Activated naive CD4-positive, alpha-beta T cell treated with anti-CD3 and anti-CD28 coated beads for 36 hours (primary cell): Measurements from ENCODE around the gene MYO9A. TPM values are rescaled to one million over a fixed set of nuclear protein-coding genes. Genes with fewer than 3 reads are reported as not detected.

Source experiments
- CTCF ChIA-PET: fragments of 350-600 bp; sonication (Branson Sonifier 250); formaldehyde crosslinking; loops from one replicate; lab custom pipeline; 2021; ENCODE audit warnings: antibody characterized with exemption; lab: Charles Lee
- DNase-seq: peaks from one replicate; pipeline ENCODE4 v3.0.0-alpha.2; 2020
- H3K27ac Mint-ChIP-seq: one replicate; pipeline ENCODE4 v1.8.0; 2021; ENCODE audit warnings: mild to moderate bottlenecking, mixed read lengths
- H3K27me3 Mint-ChIP-seq: one replicate; pipeline ENCODE4 v1.8.0; 2021; ENCODE audit warnings: low read depth, mixed read lengths
- H3K36me3 Mint-ChIP-seq: one replicate; pipeline ENCODE4 v1.8.0; 2021; ENCODE audit warnings: low read depth, mixed read lengths
- H3K4me1 Mint-ChIP-seq: one replicate; pipeline ENCODE4 v1.8.0; 2021; ENCODE audit warnings: low read depth, mixed read lengths
- H3K4me3 Mint-ChIP-seq: one replicate; pipeline ENCODE4 v1.8.0; 2021; ENCODE audit warnings: mild to moderate bottlenecking, moderate library complexity, mixed read lengths
- H3K9me3 Mint-ChIP-seq: one replicate; pipeline ENCODE4 v1.8.0; 2021; ENCODE audit warnings: mixed read lengths
- intact Hi-C: fragments of 100-400 bp; cut with micrococcal nuclease; formaldehyde crosslinking; loops from one replicate; pipeline ENCODE4 v1.15.1; 2023
- total RNA-seq, 2 experiments: library from RNA; stranded (reverse); gene quantifications; one replicate each; pipeline ENCODE4 v1.2.3, GENCODE V29; 2021

Gene MYO9A
- total RNA-seq, 2 experiments from 2014 or later = 9.5 to 10.0 TPM

GRCh38 chr15:71788646-71789579 is 329.0 kb downstream of the MYO9A start:
- CTCF ChIA-PET = no interaction called here
- H3K27me3 Mint-ChIP-seq = peaks cover 8% of the 10 kb centered on the region
- H3K36me3 Mint-ChIP-seq = no peaks in the 10 kb centered on the region
- H3K4me1 Mint-ChIP-seq = no peaks in the 10 kb centered on the region
- no peak overlapping the region for H3K4me3 Mint-ChIP-seq
- DNase-seq = no peak
- intact Hi-C loops = no loop called here
- H3K9me3 Mint-ChIP-seq = no peaks in the 10 kb centered on the region
- no peak overlapping the region for H3K27ac Mint-ChIP-seq

- no peak for DNase-seq
- Mint-ChIP-seq H3K27me3 (peaks cover 8% of the 10 kb centered on the region), H3K36me3 (no peaks in the 10 kb centered on the region), H3K9me3 (no peaks in the 10 kb centered on the region), H3K27ac (no peak overlapping the region), H3K4me3 (no peak overlapping the region), H3K4me1 (no peaks in the 10 kb centered on the region)
- CTCF ChIA-PET = no interaction called here
- intact Hi-C loops = no loop called here
Measured at GRCh38 chr15:71786673-71787072, 331.3 kb downstream of the MYO9A start.

- CTCF ChIA-PET = no interaction called here
- intact Hi-C loops = no loop called here
- DNase-seq = no peak
- Mint-ChIP-seq H3K27ac (no peak overlapping the region), H3K27me3 (peaks cover 14% of the 10 kb centered on the region), H3K4me1 (no peaks in the 10 kb centered on the region), H3K9me3 (no peaks in the 10 kb centered on the region), H3K4me3 (no peak overlapping the region), H3K36me3 (no peaks in the 10 kb centered on the region)
Measured at GRCh38 chr15:71785996-71786395, 332.0 kb downstream of the MYO9A start.

- intact Hi-C loops = no loop called here
Measured at GRCh38 chr15:71784719-71785118, 333.2 kb downstream of the MYO9A start.

GRCh38 chr15:71782422-71783165 is 335.4 kb downstream of the MYO9A start:
- intact Hi-C loops = no loop called here
- no peaks in the 10 kb centered on the region for H3K4me1 Mint-ChIP-seq
- no peak overlapping the region for H3K4me3 Mint-ChIP-seq
- no peaks in the 10 kb centered on the region for H3K36me3 Mint-ChIP-seq
- no peaks in the 10 kb centered on the region for H3K9me3 Mint-ChIP-seq
- no peak for DNase-seq
- H3K27ac Mint-ChIP-seq = no peak overlapping the region
- peaks cover 14% of the 10 kb centered on the region for H3K27me3 Mint-ChIP-seq
- CTCF ChIA-PET = interaction anchor here (4.0 kb wide), 1 partner anchor 374 kb away, joined by 29 read pairs; no protein-coding TSS in a partner anchor

More at GRCh38 chr15:71784719-71785118, 333.2 kb downstream of the MYO9A start:
- CTCF ChIA-PET = interaction anchor here (0.7 to 1.2 kb wide), 2 partner anchors 328 to 372 kb away, joined by 3 to 7 read pairs; no protein-coding TSS in a partner anchor
- no peaks in the 10 kb centered on the region for H3K4me1 Mint-ChIP-seq
- no peaks in the 10 kb centered on the region for H3K9me3 Mint-ChIP-seq
- no peak overlapping the region for H3K27ac Mint-ChIP-seq
- DNase-seq = peak; percentile 10
- H3K27me3 Mint-ChIP-seq = peaks cover 14% of the 10 kb centered on the region
- H3K36me3 Mint-ChIP-seq = no peaks in the 10 kb centered on the region
- no peak overlapping the region for H3K4me3 Mint-ChIP-seq

- no peaks in the 10 kb centered on the region for H3K36me3 Mint-ChIP-seq
- no peak overlapping the region for H3K4me3 Mint-ChIP-seq
- CTCF ChIA-PET = interaction anchor here (1.3 to 4.0 kb wide), 4 partner anchors 18 to 375 kb away, joined by 3 to 29 read pairs (median 4); no protein-coding TSS in a partner anchor
- no peaks in the 10 kb centered on the region for H3K4me1 Mint-ChIP-seq
- no peak overlapping the region for H3K27ac Mint-ChIP-seq
- intact Hi-C loops = no loop called here
- no peak for DNase-seq
- H3K9me3 Mint-ChIP-seq = no peaks in the 10 kb centered on the region
- H3K27me3 Mint-ChIP-seq = peaks cover 14% of the 10 kb centered on the region
Measured at GRCh38 chr15:71781965-71782265, 336.0 kb downstream of the MYO9A start.

GRCh38 chr15:71781179-71781964 is 336.6 kb downstream of the MYO9A start:
- no peak overlapping the region for H3K4me3 Mint-ChIP-seq
- intact Hi-C loops = no loop called here
- no peak for DNase-seq
- CTCF ChIA-PET = interaction anchor here (0.6 to 4.0 kb wide), 10 partner anchors 9 to 375 kb away, joined by 3 to 29 read pairs (median 4); no protein-coding TSS in a partner anchor
- peaks cover 14% of the 10 kb centered on the region for H3K27me3 Mint-ChIP-seq
- H3K4me1 Mint-ChIP-seq = no peaks in the 10 kb centered on the region
- H3K27ac Mint-ChIP-seq = no peak overlapping the region
- H3K9me3 Mint-ChIP-seq = no peaks in the 10 kb centered on the region
- H3K36me3 Mint-ChIP-seq = no peaks in the 10 kb centered on the region

- Mint-ChIP-seq H3K4me1 (no peaks in the 10 kb centered on the region), H3K36me3 (no peaks in the 10 kb centered on the region), H3K27me3 (peaks cover 10% of the 10 kb centered on the region), H3K4me3 (no peak overlapping the region), H3K27ac (no peak overlapping the region), H3K9me3 (no peaks in the 10 kb centered on the region)
- peak; percentile 25 for DNase-seq
- intact Hi-C loops = loop anchor here (1.0 kb wide), 1 partner anchor 376 kb away; no protein-coding TSS in a partner anchor
- CTCF ChIA-PET = interaction anchor here (0.6 to 4.0 kb wide), 16 partner anchors 9 to 428 kb away, joined by 3 to 29 read pairs (median 4); no protein-coding TSS in a partner anchor
Measured at GRCh38 chr15:71780115-71780976, 337.6 kb downstream of the MYO9A start.

- intact Hi-C loops = no loop called here
- H3K9me3 Mint-ChIP-seq = no peaks in the 10 kb centered on the region
- H3K27me3 Mint-ChIP-seq = peaks cover 6% of the 10 kb centered on the region
- H3K27ac Mint-ChIP-seq = no peak overlapping the region
- no peak for DNase-seq
- H3K36me3 Mint-ChIP-seq = no peaks in the 10 kb centered on the region
- no peak overlapping the region for H3K4me3 Mint-ChIP-seq
- CTCF ChIA-PET = interaction anchor here (0.6 to 4.0 kb wide), 8 partner anchors 22 to 767 kb away, joined by 3 to 29 read pairs (median 4); no protein-coding TSS in a partner anchor
- no peaks in the 10 kb centered on the region for H3K4me1 Mint-ChIP-seq
Measured at GRCh38 chr15:71779073-71779797, 338.7 kb downstream of the MYO9A start.

- no peaks in the 10 kb centered on the region for H3K9me3 Mint-ChIP-seq
- no peaks in the 10 kb centered on the region for H3K4me1 Mint-ChIP-seq
- CTCF ChIA-PET = interaction anchor here (0.6 to 2.5 kb wide), 2 partner anchors 24 to 91 kb away, joined by 5 to 10 read pairs; no protein-coding TSS in a partner anchor
- H3K27ac Mint-ChIP-seq = no peak overlapping the region
- H3K27me3 Mint-ChIP-seq = peaks cover 6% of the 10 kb centered on the region
- no peaks in the 10 kb centered on the region for H3K36me3 Mint-ChIP-seq
- intact Hi-C loops = no loop called here
- DNase-seq = no peak
- no peak overlapping the region for H3K4me3 Mint-ChIP-seq
Measured at GRCh38 chr15:71777216-71777943, 340.6 kb downstream of the MYO9A start.
